GM06990 (cell line): ENCODE results near the gene CDH2.

Experiments used
- DNase-seq: peaks from one replicate; pipeline ENCODE4 v3.0.0-alpha.2; 2011; ENCODE audit not compliant: insufficient read length; ENCODE audit errors: extremely low read depth
- H3K27me3 ChIP-seq: replicated peaks from 2 replicates; pipeline ENCODE4 v1.6.0; 2011; ENCODE audit warnings: low read length; ENCODE audit not compliant: control insufficient read depth, insufficient read depth
- H3K36me3 ChIP-seq: 2 replicates; pipeline ENCODE4 v1.5.1; 2011; ENCODE audit warnings: low read length; ENCODE audit not compliant: control insufficient read depth, insufficient read depth
- H3K4me3 ChIP-seq: replicated peaks from 2 replicates; pipeline ENCODE4 v1.5.1; 2011; ENCODE audit warnings: low read depth, mild to moderate bottlenecking, control low read depth, low read length
- CTCF ChIP-seq: IDR thresholded peaks from 2 replicates; pipeline ENCODE4 v1.5.1; 2011; ENCODE audit warnings: low read length, control low read depth, mild to moderate bottlenecking, inconsistent platforms; ENCODE audit not compliant: insufficient read depth, poor library complexity, severe bottlenecking

Gene CDH2

DNA sequence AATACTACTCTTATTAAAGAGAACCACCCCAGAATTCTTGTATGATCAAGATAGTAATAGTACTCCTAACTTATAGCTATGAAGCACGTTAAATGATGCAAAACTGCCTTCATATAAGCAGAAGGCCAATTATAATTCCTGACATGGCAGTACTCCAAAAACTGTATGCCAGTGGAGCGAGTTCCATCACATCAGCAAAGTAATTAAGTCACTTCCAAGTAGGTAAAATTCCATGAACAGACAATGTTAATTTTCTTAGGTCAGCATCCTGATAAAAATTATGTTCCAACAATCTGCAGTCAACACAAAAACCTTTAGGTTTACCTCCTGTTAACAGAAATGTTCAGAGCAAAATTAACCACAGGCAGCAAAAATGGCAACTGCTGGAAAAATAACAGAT, 136.7 kb downstream of the CDH2 start:
- no peaks in the 10 kb centered on the region for H3K27me3 ChIP-seq
- H3K36me3 ChIP-seq, result no peaks in the 10 kb centered on the region
- no peak overlapping the region for H3K4me3 ChIP-seq
- TF ChIP-seq CTCF, result no peak
- DNase-seq, result no peak

- no peaks in the 10 kb centered on the region for H3K27me3 ChIP-seq
- H3K4me3 ChIP-seq, result no peak overlapping the region
- no peak for TF ChIP-seq CTCF
- DNase-seq, result no peak
- H3K36me3 ChIP-seq, result no peaks in the 10 kb centered on the region
Observed at GRCh38 chr18:28039691-28040090, 137.2 kb downstream of the CDH2 start.

DNA sequence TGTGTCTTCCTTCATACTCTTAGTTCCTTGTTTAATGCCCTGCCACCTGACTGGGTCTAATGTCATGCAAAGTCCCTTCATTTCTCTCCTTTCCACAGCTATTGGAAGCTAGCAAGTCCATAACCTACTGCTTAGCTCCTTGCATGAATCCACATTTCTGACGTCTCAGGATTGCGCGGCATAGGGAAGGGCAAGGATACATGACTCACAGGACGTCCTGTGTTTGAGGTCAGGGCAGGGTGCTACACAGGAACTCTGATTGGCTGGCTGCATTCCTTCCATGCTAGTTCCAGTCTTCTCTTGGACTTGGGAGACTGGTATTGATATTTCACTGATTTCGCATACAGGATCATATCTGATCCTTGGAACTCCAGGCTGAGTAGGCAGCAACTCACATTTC, 137.9 kb downstream of the CDH2 start:
- H3K36me3 ChIP-seq, result no peaks in the 10 kb centered on the region
- no peak for TF ChIP-seq CTCF
- H3K4me3 ChIP-seq, result no peak overlapping the region
- DNase-seq, result no peak
- no peaks in the 10 kb centered on the region for H3K27me3 ChIP-seq

- no peak for TF ChIP-seq CTCF
- no peak for DNase-seq
- Histone ChIP-seq H3K36me3 (no peaks in the 10 kb centered on the region), H3K4me3 (no peak overlapping the region), H3K27me3 (no peaks in the 10 kb centered on the region)
Observed at GRCh38 chr18:28036488-28036887, 140.4 kb downstream of the CDH2 start.

DNA sequence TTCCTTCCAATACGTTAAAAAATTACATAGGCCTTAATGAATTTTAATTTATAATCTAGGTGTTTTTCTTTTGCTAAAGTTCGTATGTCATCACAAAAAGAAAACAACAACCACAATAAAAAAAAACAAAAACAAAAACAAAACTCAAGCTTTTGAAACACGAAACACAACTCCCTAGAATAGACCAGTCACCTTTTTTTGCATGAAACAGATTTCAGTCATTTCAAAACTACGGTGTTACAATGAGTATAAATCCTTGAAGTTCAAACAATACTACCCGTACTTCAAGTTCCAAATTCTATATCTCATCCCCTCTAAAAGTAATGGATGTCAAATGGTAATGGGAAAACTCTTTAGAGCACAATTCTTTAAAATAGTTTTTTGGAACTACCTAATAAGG, 142.4 kb downstream of the CDH2 start:
- Histone ChIP-seq H3K4me3 (no peak overlapping the region), H3K36me3 (no peaks in the 10 kb centered on the region), H3K27me3 (no peaks in the 10 kb centered on the region)
- TF ChIP-seq CTCF, result no peak
- no peak for DNase-seq

DNA sequence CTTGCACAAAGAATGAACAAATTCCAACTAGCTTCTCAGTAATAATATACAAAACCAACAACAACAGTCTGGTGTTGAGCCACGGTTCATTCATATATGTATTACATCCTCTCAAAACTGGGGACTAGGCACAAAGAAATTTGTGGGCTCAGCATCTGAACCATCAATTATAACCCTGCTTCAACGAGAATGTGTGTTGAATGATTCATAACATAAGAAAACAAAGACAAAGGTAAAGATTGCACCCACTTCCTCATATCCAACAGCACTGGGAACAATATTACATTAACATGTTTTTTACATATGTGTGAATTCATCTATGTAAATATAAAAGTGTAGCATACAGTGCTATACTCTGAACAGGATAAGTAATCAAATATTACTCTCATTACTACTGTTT, 144.8 kb downstream of the CDH2 start:
- no peak for TF ChIP-seq CTCF
- no peak overlapping the region for H3K4me3 ChIP-seq
- H3K27me3 ChIP-seq, result no peaks in the 10 kb centered on the region
- DNase-seq, result no peak
- H3K36me3 ChIP-seq, result no peaks in the 10 kb centered on the region
